Stimulated activated CD8-positive, alpha-beta memory T cell treated with anti-CD3 and anti-CD28 coated beads, Interleukin-4, amount 100 ng/mL, for 1 hour (primary cell): ENCODE results near the gene SH3RF3.

Experiments
- DNase-seq, 2 donors: peaks; one replicate each; pipeline ENCODE4 v3.0.0-alpha.2; 2020; ENCODE audit warnings: low read depth in 2 of 2, low spot score in 1 of 2

SH3RF3 gene

GRCh38 chr2:109427661-109428091 lies 298.7 kb downstream of the SH3RF3 start:
- no peak for DNase-seq

- DNase-seq: no peak
Measured at GRCh38 chr2:109428281-109428680, 299.3 kb downstream of the SH3RF3 start.

GRCh38 chr2:109428841-109429566 lies 300.0 kb downstream of the SH3RF3 start:
- no peak for DNase-seq

- no peak for DNase-seq
Measured at GRCh38 chr2:109429567-109430328, 300.7 kb downstream of the SH3RF3 start.

- no peak for DNase-seq
Measured at GRCh38 chr2:109430329-109430636, 301.3 kb downstream of the SH3RF3 start.

- DNase-seq: no peak
Measured at GRCh38 chr2:109432421-109432820, 303.4 kb downstream of the SH3RF3 start.

- DNase-seq: no peak
Measured at GRCh38 chr2:109433486-109433885, 304.5 kb downstream of the SH3RF3 start.

GRCh38 chr2:109433926-109434325 lies 304.9 kb downstream of the SH3RF3 start:
- no peak for DNase-seq

GRCh38 chr2:109434351-109434750 lies 305.3 kb downstream of the SH3RF3 start:
- DNase-seq: no peak

- DNase-seq: no peak
Measured at GRCh38 chr2:109435066-109435690, 306.2 kb downstream of the SH3RF3 start.

- DNase-seq: no peak
Measured at GRCh38 chr2:109435901-109436598, 307.0 kb downstream of the SH3RF3 start.

- DNase-seq: no peak
Measured at GRCh38 chr2:109436610-109437225, 307.7 kb downstream of the SH3RF3 start.

- no peak for DNase-seq
Measured at GRCh38 chr2:109437325-109438090, 308.5 kb downstream of the SH3RF3 start.

GRCh38 chr2:109438146-109438545 lies 309.1 kb downstream of the SH3RF3 start:
- no peak for DNase-seq

GRCh38 chr2:109438773-109439389 lies 309.9 kb downstream of the SH3RF3 start:
- DNase-seq: no peak

- DNase-seq: no peak
Measured at GRCh38 chr2:109439390-109439786, 310.4 kb downstream of the SH3RF3 start.

GRCh38 chr2:109439986-109440385 lies 311.0 kb downstream of the SH3RF3 start:
- DNase-seq: no peak

GRCh38 chr2:109440499-109441156 lies 311.6 kb downstream of the SH3RF3 start:
- DNase-seq: no peak

- DNase-seq: no peak
Measured at GRCh38 chr2:109442715-109443319, 313.8 kb downstream of the SH3RF3 start.
